Fibroblast of skin of abdomen (primary cell): ENCODE measurements around the gene CEMIP.
"Not testable (repeated sequence)": the region's sequence is repeated elsewhere in the genome, so short reads cannot be mapped to it uniquely, and the experiment has no call there.

Experiments used
- DNase-seq: peaks from one replicate; pipeline ENCODE4 v3.0.0-alpha.2; 2013

The CEMIP gene

DNA sequence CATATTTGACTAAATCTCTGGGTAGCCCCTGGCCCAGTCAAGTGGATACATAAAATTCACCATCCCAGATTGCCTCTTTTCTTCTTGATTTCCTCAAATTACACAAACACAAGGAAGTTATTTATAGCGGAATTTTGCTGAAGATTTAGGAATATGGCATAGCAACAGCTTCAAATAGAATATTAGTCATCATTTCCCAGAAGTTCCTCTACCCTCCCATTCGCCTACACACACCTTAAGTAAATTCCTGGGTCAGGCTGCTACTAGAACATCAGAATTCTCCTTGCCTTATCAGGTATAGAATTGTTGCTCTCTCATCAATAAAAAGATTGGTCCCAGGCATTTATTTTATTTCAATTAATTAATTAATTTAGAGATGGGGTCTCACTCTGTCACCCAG is 178.8 kb downstream of the CEMIP start:
- no peak for DNase-seq

DNA sequence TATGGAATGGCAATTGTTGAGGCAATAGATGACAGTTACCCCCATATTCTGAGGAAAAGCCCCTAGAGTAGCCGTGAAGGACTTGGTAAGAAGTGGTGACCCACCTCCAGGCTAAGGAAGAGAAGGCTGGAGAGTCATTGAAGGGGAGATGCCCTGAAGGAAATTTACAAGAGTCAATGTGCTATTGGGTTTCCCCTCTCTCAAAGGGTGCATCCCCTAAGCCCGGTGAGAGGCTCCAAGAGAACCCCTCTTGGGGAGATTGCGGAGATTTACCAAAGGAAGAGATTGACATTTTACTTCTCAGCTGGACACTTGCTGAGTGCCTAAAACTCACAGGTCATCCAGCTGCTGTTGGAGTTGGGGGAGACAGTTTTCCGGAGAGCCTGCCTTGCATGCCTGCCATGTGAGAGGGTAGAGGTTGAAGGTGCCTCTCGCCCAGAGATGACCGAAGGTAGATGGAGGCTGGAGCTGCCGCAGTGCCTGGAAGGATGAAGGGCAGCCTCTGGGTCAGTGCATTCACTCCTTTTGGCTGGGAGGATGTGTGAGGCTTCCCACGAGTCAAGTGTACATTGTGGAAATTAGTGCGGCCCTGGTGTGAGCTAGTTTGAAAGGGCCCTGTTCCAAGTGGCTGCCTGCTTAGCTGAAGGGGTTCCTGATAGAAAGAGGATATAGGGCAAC is 179.8 kb downstream of the CEMIP start:
- DNase-seq, result no peak

GRCh38 chr15:80965454-80965853 is 186.3 kb downstream of the CEMIP start:
- not testable (repeated sequence) for DNase-seq

GRCh38 chr15:80966431-80967197 is 187.4 kb downstream of the CEMIP start:
- no peak for DNase-seq

- DNase-seq, result peak; percentile 91
These were observed 188.3 kb downstream of the CEMIP start for GRCh38 chr15:80967451-80967850.

DNA sequence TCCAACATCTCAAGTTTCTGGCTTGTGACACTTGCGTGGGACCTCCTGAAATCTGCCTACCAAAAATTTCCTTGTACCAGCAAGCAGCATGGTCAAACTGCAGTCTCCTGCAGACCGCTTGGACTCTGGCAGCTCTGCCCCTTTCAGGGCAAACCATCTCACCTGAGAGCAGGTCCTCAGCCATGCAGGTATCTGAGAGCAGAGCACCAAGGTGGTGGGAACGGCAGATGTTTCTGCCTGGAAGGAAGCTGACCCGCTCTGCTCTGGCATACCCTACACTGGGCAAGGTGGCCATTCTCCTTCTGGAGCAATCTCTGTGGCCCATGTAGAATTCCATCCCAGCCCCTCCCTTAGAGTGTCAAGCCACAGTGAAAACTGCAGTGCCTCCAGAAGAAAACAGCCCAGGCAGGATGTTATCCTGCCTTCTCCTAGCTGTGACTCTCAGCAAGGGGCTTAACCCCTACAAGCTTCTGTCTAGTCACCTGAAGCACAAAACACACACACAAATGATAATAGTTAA is 188.9 kb downstream of the CEMIP start:
- no peak for DNase-seq

DNA sequence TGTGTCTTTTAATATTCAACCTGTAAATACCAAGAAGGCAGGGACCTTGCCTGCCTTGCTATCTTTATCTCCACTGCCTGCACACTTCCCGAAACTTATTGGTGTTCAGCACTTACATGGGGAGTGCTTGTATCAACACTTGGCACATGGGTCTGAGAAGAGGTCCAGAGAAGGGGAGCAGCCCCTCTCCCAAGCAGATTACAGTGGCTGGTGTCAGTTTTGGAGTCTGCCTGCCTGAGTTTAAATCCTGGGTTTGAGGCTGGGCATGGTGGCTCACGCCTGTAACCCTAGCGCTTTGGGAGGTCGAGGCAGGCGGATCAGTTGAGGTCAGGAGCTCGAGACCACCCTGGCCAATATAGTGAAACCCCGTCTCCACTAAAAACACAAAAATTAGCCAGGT is 190.1 kb downstream of the CEMIP start:
- DNase-seq, result no peak

GRCh38 chr15:80970018-80970657 is 191.0 kb downstream of the CEMIP start:
- DNase-seq, result peak; percentile 67

GRCh38 chr15:80970658-80971057 is 191.5 kb downstream of the CEMIP start:
- DNase-seq, result no peak

DNA sequence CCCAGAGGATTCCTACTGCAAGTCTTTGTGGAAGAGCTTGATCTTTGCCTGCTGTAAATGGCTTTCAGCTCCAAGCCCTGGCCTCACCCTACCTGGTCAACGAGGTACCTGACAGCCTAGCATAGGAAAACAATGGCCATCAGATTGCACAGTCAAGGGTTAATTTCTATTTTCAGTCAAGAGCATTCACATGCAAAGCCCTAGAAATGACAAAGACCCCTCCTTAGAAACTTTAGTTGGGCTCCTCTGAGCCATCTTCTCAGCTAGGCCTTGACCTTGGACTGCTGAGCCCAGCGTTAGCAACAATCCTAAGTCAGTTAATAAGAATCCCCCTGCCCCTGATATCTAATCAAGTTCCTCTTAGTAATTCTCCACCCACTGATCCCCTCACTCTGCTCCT is 192.0 kb downstream of the CEMIP start:
- DNase-seq, result no peak

GRCh38 chr15:80972276-80972675 is 193.1 kb downstream of the CEMIP start:
- no peak for DNase-seq

DNA sequence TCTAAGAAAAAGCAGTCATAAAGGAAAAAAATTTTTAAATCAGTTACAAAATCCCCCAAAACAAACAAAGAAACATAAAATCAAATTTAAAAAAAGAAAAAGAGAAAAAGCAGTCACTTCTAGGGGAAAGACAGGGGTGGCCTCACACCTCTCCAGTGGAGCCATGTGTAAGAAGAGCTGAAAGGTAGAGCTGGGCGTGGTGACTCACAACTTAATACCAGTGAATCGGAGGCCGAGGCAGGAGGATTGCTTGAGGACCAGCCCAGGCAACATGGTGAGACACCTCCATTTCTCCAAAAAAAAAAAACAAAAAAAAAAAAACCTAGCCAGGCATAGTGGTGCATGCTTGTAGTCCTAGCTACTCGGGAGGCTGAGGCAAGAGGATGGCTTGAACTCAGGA is 195.7 kb downstream of the CEMIP start:
- no peak for DNase-seq

DNA sequence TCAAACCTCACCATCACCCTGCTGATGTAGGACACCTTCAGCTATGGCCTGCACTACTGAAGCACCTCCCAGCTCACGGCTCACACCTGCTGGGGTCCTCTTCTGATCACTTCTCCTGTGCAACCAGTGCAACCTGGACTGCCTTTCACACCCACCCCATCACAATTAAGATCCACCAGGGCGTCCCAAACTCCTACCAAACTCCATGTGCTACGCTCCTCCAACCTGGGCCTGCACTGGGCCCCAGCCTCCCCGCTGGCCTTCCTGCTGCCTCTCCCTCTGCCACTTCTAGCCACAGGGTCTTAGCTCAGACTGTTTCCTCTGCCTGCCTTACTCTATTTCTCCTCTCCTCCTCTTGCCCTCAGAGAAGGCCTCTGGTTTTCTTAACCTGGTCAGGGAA is 197.7 kb downstream of the CEMIP start:
- DNase-seq, result no peak

DNA sequence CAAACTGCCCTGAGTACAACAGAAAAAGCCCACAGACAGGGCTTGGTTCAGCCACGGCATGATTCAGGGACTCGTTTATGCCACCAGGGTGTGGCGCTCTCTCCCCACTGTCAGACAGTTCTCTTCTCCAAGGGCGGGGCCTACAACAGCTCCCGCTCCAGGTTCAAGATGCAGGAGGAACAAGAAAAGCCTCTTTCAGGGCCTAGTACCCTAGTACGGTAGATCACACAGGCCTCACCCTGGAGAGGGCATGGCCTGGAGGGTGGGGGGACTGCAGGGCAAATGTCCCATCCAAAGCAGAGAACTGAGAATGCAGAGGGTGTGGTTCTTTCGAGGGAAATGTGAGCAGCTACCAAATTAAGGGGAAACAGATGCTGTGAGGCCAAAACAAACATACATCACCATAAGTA is 198.5 kb downstream of the CEMIP start:
- peak; percentile 54 for DNase-seq

DNA sequence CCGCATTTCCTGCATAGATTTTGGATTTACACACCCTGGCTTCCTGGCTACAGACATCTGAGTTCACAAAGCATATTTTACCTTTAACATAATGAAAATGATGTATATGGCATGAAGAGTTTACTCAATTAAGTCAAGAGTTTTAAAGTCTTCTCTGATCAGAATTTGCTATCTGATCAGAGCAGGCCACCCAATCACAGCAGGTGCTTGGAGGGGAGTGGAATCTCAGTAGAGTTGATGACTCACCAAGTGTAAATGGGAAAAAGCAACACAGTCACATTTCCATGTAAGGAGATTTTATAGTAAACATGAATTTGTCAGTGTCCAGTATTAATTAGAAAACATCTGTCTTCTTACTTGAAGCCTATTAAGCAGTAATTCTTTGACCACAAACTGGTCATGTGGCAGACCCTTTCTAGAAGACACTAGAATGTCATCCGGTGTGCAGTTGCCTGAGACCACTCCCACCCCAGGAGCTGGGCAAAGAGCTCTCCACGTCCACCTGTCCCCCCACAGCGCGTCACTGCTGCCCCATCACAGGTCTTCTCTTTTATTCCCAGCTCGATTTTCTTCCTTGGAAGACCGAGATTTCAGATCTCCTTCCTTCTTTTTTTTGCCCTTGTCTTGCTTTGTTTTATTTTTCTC is 199.6 kb downstream of the CEMIP start:
- DNase-seq, result peak; percentile 57

- no peak for DNase-seq
These were observed 200.5 kb downstream of the CEMIP start for GRCh38 chr15:80979538-80980200.

- DNase-seq, result no peak
These were observed 203.0 kb downstream of the CEMIP start for GRCh38 chr15:80982205-80982604.

GRCh38 chr15:80982839-80983238 is 203.7 kb downstream of the CEMIP start:
- DNase-seq, result no peak

GRCh38 chr15:80984856-80985255 is 205.7 kb downstream of the CEMIP start:
- no peak for DNase-seq

- no peak for DNase-seq
These were observed 206.8 kb downstream of the CEMIP start for GRCh38 chr15:80985981-80986380.

DNA sequence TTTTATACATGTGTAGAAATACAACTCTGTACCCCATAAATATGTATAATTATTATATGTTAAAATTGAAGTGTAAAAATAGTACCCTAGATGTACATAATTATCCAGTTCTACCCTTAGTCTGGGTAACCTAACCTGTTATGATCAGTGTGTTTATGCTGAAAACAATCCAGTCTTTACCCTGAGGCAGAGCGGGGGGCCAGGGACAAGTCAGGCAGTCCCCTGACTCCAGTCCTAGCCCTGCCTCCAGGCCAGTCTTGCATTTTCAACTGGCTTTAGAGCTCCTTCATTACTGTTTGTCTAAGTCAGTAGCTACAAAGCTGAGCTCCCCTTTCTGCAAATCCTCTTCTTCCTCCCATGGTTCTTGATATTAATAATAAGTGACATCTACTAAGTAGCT is 207.3 kb downstream of the CEMIP start:
- DNase-seq, result no peak

DNA sequence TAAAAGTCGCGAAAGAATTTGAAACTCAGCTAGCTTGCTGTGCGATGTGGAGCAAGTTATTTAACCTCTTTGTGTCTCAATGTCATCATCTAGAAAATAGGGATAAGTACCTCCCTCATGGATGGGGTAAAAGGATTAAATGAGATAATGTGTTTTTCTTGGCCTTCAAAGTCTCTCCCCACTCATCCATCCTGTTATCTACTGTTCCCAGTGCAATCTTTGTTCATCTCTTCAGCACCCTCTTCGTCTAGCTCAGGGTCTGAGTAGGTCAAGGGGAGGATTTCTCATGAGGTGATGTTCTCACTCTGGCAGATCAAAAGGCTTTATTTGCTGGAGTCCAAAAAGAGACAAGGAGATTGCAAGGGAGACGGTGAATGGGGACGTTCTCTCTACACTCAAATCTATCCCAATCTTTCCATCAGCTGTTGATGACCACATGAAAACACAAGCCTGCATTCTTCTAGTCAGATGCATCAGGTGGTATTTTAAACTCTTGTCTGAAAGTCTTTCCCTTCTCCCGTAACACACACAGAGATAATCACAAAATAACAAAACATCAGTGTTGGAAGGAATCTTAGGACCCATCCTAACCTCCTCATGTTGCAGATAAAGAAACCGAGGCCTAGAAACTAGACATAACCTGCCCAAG is 209.1 kb downstream of the CEMIP start:
- no peak for DNase-seq
